MG63 (cell line): ENCODE measurements around the gene SLC6A13. TPM values are rescaled to one million over a fixed set of nuclear protein-coding genes. Genes with fewer than 3 reads are reported as not detected.

Source experiments
- DNase-seq: peaks from one replicate; pipeline ENCODE4 v3.0.0-alpha.2; 2020
- H3K27me3 ChIP-seq: fragments of 250-450 bp; sonication (Bioruptor Pico); 2 replicates; pipeline ENCODE4 v1.5.1; 2020; ENCODE audit warnings: mild to moderate bottlenecking, moderate library complexity
- H3K36me3 ChIP-seq: fragments of 250-450 bp; sonication (Bioruptor Pico); 2 replicates; pipeline ENCODE4 v1.5.1; 2020; ENCODE audit warnings: mild to moderate bottlenecking, moderate library complexity
- H3K4me3 ChIP-seq: fragments of 250-450 bp; sonication (Bioruptor Pico); 2 replicates; pipeline ENCODE4 v1.5.1; 2020; ENCODE audit warnings: mild to moderate bottlenecking, moderate library complexity
- H3K9me3 ChIP-seq: fragments of 250-450 bp; sonication (Bioruptor Pico); 2 replicates; pipeline ENCODE4 v1.5.1; 2020; ENCODE audit warnings: mild to moderate bottlenecking, moderate library complexity
- total RNA-seq: library from RNA; depleted of rRNA; stranded (reverse); fragments of >200 nt; shearing (Covaris generic); gene quantifications from 2 replicates; pipeline ENCODE4 v1.2.3, GENCODE V29; 2014; ENCODE audit warnings: low replicate concordance

Gene SLC6A13
- total RNA-seq, 1 experiment from 2014 or later, result not detected

- Histone ChIP-seq H3K27me3 (no peaks in the 10 kb centered on the region), H3K9me3 (no peaks in the 10 kb centered on the region), H3K4me3 (no peak overlapping the region), H3K36me3 (no peaks in the 10 kb centered on the region)
- DNase-seq, result no peak
Observed at GRCh38 chr12:185576-185955, 77.1 kb downstream of the SLC6A13 start.

DNA sequence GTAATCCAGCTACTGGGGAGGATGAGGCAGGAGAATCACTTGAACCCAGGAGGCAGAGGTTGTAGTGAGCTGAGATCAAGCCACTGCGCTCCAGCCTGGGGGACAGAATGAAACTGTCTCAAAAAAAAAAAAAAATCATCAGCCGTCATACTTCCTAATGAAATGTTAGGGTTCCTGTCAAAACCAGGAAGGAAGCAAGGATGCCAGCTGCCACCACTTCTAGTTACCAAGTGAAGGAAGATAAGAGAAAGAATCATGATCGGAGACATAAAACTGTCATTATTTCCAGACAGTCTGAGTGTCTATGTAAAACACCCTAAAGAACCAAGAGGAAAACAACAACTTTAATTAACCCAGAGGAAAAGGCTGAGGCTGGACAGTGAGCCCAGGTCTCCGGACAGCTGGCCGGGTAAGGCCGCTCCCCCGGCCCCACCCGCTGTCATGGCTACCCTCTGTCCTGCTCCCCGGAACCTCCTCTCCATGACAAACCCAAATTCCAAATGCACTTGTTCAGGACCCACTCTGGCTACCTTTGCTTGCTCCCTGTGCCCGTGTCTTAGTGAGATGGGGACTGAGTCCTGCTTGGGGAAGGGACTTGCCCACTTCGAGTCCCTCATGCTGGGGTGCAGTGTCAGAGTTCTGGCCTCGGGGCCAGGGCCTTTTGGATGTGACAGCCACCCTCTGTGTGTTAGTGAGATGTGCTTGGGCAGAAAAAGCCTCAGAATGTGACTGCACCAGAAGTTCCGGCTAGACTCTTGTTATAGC lies 77.6 kb downstream of the SLC6A13 start:
- DNase-seq, result no peak

DNA sequence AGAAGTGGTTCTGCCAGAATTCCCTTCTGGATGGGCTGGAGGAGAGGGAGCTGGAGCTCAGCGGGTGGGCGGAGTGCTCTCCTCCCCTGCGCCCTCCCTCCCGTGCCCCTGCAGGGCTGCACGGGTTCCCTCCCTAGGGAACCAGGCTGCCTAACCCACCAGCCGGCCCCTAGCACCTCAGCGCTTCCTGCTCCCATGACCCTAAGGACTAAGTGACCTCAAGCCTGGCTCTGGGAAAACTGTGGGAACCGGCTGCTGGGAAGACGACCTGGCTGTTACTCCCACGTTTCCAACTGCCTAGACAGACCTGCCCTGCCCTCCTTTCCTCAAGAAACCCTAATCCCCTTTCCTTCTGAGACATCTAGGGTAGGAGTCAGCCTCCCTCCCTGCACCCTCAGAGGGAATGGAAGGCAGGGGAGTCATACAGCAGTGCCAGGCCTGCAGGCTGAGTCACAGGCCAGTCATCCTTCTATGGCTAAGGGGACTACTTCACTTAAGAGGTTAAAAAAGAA lies 80.2 kb downstream of the SLC6A13 start:
- H3K4me3 ChIP-seq, result no peak overlapping the region
- peak; percentile 92 for DNase-seq
- no peaks in the 10 kb centered on the region for H3K36me3 ChIP-seq

More for the DNA sequence above, 77.6 kb downstream of the SLC6A13 start:
- no peaks in the 10 kb centered on the region for H3K36me3 ChIP-seq
- H3K9me3 ChIP-seq, result no peaks in the 10 kb centered on the region
- no peak overlapping the region for H3K4me3 ChIP-seq
- no peaks in the 10 kb centered on the region for H3K27me3 ChIP-seq

DNA sequence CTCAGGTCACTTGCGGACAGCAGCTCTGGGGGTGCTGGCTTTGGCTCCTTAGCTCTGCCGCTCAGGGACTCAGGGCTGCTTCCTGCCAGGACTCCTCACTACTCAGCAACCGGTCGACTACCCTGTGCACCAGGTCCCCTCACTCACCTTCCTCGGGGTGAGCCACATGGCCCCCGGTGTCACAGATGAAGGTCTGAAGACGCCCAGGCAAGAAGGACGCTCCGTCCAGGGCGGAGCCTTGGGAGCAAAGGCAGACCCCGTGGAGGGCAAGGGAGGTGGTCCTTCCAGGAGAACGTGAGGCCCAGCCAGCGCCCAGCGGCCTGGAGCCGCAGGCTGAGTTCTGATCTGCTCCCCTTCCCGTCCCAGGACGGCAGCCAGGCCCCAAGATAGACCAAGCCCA lies 80.7 kb downstream of the SLC6A13 start:
- H3K4me3 ChIP-seq, result no peak overlapping the region
- no peaks in the 10 kb centered on the region for H3K9me3 ChIP-seq
- no peaks in the 10 kb centered on the region for H3K36me3 ChIP-seq
- H3K27me3 ChIP-seq, result no peaks in the 10 kb centered on the region
- no peak for DNase-seq

More for the DNA sequence above, 80.2 kb downstream of the SLC6A13 start:
- H3K27me3 ChIP-seq, result no peaks in the 10 kb centered on the region
- no peaks in the 10 kb centered on the region for H3K9me3 ChIP-seq

- no peaks in the 10 kb centered on the region for H3K27me3 ChIP-seq
- no peak overlapping the region for H3K4me3 ChIP-seq
- no peaks in the 10 kb centered on the region for H3K36me3 ChIP-seq
- H3K9me3 ChIP-seq, result no peaks in the 10 kb centered on the region
- DNase-seq, result no peak
Observed at GRCh38 chr12:180445-180844, 82.2 kb downstream of the SLC6A13 start.

DNA sequence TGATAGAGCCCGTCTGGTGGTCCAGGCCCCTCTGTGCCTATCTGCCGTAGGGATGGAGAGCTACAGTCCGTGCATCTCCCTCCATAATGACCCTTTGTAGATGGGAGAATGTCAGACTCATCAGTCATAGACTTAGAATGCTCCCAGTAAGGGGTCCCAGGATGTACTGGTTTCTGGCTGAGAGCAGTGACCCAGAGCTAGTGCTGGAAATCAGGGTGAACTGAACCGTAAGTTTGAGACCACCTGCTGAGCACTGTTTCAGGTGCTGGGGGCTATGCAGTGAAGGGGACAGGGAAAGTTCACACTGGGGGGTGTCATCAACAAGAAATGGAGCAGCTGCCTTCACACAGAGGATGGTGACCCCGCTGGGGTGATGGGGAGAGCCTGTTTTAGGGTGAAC lies 82.8 kb downstream of the SLC6A13 start:
- no peak for DNase-seq
- Histone ChIP-seq H3K36me3 (no peaks in the 10 kb centered on the region), H3K9me3 (no peaks in the 10 kb centered on the region), H3K27me3 (no peaks in the 10 kb centered on the region), H3K4me3 (no peak overlapping the region)

DNA sequence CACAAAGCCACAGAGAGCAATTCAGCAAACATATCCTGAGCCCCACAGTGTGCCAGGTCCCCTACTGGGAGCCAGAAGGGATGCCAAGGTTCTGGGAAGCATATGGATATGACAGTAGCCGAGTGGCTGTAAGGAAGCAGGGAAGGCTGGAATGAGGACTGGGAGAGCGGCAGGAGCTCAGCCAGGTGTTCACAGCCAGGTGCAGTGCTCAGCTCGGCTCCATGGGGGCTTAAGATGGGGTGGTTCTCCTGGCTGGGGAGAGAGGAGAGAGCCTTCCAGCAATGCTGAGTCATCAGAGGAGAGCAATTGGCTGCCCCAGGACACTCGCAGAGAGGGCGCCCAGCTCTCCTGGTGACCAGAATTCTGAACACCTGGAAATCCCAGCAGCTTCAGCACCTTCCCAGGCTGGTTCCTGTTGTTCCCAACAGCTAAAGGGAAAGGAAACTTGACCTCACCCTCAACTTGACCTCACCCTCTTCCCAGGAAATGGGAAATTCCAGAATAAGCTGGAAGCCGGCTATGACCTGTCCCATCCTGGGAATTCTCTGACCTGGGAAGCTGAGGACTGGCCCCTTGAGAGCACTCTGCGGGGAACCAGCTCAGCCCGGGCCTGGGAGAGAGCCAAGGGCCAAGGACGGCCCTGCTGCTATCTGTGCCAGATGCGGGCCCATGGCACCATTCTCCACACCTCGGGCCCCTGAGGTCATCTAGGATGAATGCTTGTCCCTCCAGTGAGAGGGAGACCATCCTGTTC lies 83.3 kb downstream of the SLC6A13 start:
- DNase-seq, result peak; percentile 85
- H3K36me3 ChIP-seq, result no peaks in the 10 kb centered on the region
- no peaks in the 10 kb centered on the region for H3K27me3 ChIP-seq
- H3K9me3 ChIP-seq, result no peaks in the 10 kb centered on the region
- no peak overlapping the region for H3K4me3 ChIP-seq

- H3K36me3 ChIP-seq, result no peaks in the 10 kb centered on the region
- no peaks in the 10 kb centered on the region for H3K27me3 ChIP-seq
- no peak overlapping the region for H3K4me3 ChIP-seq
- no peak for DNase-seq
- no peaks in the 10 kb centered on the region for H3K9me3 ChIP-seq
Observed at GRCh38 chr12:178829-179109, 83.9 kb downstream of the SLC6A13 start.

DNA sequence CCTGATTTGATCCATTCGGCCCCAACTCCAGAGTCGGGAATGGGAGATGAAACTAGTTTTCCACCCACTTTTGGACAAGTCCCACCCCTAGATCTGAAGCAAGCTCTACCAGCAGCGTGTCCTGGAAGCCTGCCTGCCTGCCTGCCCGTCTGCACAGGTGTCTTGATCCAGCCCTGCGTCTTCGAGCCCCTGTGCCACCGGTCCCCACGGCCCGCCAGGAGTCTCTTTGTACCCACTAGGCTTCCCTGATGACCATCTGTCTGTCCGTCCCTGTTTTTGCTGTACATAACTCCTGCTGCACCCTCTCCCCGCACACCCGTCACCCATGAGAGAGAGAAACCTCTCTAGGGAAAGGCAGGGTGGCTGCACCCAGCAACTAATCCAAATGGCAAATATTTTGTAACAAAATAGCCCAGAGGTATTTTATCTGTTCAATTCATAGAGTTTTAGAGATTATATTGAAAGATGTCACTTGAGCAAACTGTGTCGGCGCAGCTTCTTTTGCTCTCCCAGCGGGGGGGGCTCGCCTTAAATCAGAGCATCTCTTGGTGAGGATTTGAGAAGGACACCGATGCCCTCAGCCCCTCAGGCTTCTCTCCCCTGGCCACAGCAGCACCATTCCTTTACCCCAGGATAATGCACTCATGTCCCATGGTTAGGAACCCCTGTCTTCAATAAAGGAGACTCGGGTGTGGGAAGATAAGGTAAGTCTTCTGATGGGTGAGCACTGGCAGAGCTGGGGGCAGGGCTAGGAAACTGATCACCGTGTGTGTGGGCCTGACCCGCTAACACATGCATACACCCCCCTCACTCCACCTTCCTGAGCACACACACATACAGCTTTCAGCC lies 84.4 kb downstream of the SLC6A13 start:
- DNase-seq, result no peak
- no peaks in the 10 kb centered on the region for H3K27me3 ChIP-seq

DNA sequence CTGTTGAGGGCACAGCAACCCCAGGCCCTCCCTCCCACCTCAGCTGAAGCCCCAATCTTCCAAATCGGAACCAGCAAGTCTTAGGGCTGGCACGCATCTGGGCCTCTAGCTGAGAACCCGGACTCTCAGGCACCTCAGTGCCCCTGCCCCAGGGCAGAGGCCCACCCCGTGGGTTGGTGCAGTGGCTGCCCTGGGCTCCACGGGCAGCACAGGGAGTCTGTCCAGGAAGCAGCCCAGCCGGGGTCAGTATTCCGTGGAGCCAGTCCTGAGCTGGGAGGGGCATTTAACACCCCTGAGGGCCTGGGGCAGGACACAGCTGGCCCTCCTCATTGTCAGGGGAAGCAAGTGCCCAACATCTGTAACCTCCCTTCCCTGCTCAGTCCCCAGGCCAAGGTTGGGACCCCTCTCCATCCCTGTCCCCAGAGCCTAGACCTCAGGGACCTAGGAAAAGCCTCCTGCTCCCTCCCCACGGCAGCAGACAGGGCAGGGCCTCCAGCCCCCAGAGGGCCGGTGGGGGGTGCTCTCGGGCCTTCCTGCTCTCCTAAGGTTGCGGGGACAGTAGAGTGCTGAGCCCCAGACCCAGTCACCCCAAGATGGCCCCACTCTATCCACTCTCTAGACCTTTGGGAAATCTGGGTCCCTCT lies 85.2 kb downstream of the SLC6A13 start:
- no peaks in the 10 kb centered on the region for H3K27me3 ChIP-seq

More for the DNA sequence above, 84.4 kb downstream of the SLC6A13 start:
- H3K36me3 ChIP-seq, result no peaks in the 10 kb centered on the region
- no peak overlapping the region for H3K4me3 ChIP-seq
- H3K9me3 ChIP-seq, result no peaks in the 10 kb centered on the region

DNA sequence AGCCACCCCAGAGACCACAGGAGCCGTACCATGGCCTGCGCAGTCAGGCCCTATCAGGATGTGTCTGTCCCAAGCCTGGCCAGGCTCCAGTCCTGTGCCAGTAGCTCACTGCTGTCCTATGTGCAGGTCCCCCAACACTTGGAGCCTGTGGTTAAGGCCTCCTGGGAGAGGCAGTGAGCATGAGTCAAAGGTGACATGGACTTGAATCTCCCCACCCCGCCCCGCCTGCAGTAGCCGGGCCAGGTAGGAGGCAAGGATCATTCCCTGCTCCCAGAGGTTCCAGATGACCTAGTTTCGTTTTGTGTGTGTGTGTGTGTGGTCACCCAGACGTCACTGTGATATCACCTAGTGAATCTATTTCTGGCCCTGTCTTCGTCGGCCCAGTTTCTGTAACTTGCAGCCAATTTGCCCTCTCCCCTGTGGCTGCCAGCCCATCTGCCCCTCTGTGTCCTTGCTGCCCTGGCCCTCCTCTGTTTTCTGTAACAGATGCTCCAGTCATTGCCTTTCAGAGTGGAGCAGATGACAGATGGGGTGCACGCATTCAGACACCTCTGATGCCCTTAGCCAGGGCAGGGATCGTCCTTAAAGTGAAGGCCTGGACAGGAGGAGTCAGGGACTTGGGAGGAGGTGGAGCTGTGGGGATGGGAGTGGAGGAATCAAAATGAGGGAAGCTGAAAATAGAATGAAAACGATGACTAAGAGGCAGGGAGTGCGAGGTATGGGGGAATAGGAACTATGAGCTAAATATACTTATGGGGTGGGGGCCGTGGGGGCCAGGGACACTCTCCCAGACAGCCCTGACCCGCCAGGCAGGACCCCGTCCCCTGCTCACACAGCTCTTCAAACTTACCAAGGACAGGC lies 86.1 kb downstream of the SLC6A13 start:
- no peaks in the 10 kb centered on the region for H3K36me3 ChIP-seq
- peak; percentile 36 for DNase-seq
- no peaks in the 10 kb centered on the region for H3K27me3 ChIP-seq
- H3K4me3 ChIP-seq, result no peak overlapping the region
- H3K9me3 ChIP-seq, result no peaks in the 10 kb centered on the region

More for the DNA sequence above, 85.2 kb downstream of the SLC6A13 start:
- Histone ChIP-seq H3K4me3 (no peak overlapping the region), H3K9me3 (no peaks in the 10 kb centered on the region), H3K36me3 (no peaks in the 10 kb centered on the region)
- DNase-seq, result no peak

- H3K27me3 ChIP-seq, result no peaks in the 10 kb centered on the region
- DNase-seq, result no peak
- H3K36me3 ChIP-seq, result no peaks in the 10 kb centered on the region
- no peak overlapping the region for H3K4me3 ChIP-seq
- no peaks in the 10 kb centered on the region for H3K9me3 ChIP-seq
Observed at GRCh38 chr12:175759-176158, 86.9 kb downstream of the SLC6A13 start.

DNA sequence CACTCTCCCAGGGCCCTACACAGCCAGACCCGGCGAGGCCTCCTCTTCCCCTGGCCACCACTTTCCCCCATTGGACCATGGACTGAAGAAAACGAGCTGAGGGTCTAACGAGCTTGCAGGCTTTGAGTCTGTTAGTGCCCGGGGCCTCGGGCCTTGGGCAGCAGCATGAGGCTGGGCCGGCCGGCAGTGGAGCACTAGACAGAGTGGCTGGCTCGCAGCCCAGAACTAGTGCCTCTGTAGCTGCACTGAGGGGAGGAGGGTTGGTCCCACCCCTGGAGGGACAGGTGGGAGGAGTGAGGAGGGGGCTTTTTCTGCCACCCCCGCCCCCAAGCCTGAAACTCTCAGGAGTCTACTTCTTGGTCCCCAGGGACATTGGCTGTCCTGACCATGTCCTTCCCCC lies 87.4 kb downstream of the SLC6A13 start:
- H3K4me3 ChIP-seq, result no peak overlapping the region
- no peak for DNase-seq
- no peaks in the 10 kb centered on the region for H3K27me3 ChIP-seq
- no peaks in the 10 kb centered on the region for H3K36me3 ChIP-seq
- H3K9me3 ChIP-seq, result no peaks in the 10 kb centered on the region

DNA sequence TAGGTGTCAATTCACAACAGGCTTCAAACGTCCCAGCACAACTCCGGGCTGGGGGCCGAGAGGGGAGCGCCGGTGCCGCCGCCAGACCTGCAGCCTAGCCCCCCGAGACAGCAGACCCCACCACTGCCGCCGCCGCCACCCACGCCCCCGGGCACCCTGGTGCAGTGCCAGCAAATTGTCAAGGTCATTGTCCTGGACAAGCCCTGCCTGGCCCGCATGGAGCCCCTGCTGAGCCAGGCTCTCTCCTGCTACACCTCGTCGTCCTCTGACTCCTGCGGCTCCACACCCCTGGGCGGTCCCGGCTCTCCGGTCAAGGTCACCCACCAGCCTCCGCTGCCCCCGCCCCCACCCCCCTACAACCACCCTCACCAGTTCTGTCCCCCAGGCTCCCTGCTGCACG lies 88.0 kb downstream of the SLC6A13 start:
- Histone ChIP-seq H3K27me3 (no peaks in the 10 kb centered on the region), H3K9me3 (no peaks in the 10 kb centered on the region), H3K4me3 (no peak overlapping the region), H3K36me3 (no peaks in the 10 kb centered on the region)
- no peak for DNase-seq

GRCh38 chr12:174124-174523 lies 88.5 kb downstream of the SLC6A13 start:
- Histone ChIP-seq H3K4me3 (no peak overlapping the region), H3K27me3 (no peaks in the 10 kb centered on the region), H3K9me3 (no peaks in the 10 kb centered on the region), H3K36me3 (no peaks in the 10 kb centered on the region)
- no peak for DNase-seq

DNA sequence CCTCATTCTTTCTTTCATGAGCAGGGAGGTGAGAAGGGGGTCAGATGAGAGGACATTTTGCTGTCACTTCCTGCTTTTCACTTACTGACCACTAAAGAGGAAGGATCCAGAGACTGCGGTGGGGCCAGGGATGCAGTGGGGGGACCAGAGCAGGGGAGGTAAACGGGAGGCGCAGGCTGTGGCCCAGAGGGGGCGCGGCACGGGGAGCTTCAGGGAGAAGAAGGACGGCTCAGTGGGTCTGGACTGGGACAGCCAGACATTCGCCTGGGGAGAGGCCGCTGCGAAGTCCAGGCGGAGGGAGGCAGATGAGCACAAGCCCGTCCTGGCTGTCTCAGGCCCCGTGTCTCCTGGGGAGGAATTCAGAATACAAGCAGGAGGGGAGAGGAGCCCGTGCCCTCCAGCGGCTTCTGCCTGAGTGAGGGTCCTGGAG lies 89.9 kb downstream of the SLC6A13 start:
- H3K36me3 ChIP-seq, result no peaks in the 10 kb centered on the region
- no peak overlapping the region for H3K4me3 ChIP-seq
- no peaks in the 10 kb centered on the region for H3K27me3 ChIP-seq
- DNase-seq, result no peak
- H3K9me3 ChIP-seq, result no peaks in the 10 kb centered on the region
